Measurements from ENCODE around the gene IL12RB2. TPM values are rescaled to one million over a fixed set of nuclear protein-coding genes. Genes with fewer than 3 reads are reported as not detected.

The IL12RB2 gene
- total and polyA plus RNA-seq, 2 of the 13 experiments (the other 11 are each of a cell fraction or from before 2014, with no cell fraction given): not detected

DNA sequence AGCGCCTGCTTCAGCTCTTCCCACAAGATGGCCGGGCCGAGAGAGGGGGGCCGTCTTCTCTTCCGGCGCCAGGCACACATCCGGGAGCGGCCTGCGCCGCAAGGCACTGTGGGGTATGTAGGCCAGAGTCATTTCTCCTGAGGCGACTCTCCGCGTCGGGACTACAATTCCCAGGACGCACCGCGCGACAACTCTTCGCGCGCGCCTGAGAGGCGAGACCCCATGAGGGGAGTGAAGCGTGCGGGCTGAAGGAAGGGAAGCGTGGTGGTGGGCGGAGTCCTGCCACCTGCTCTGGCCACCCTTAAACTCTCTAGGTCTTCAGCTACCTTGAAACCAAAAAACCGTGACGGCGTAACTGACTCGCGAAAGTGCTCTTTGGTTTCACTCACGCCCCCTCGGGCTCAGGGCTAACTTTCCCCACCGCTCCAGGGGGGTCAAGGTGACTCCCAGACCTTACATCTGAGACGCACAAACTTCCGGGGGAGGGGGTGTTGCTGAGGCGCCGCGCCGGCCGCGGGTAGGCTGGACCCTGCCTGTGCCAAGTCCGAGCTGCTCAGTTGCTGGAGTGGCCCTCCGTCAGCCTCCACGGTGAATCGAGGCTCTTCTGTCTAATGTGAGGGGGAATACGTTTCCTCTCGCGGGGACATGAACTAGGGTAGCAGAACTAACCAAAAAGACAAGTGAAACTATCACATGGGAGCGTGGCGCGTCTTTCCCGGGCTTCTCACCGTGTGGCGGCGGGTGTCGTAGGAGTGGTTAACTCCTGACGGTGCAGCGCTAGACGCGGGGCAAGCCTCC, 122.9 kb downstream of the IL12RB2 start, which contains the start of gene SERBP1 (continued):
- TF ChIP-seq DMAP1 (CRISPR knock-in tag; IDR thresholded peaks at IDR 0.05): peak; percentile 82
- 0 out of 2 replicates have a peak, but pooled peaks have one; percentile 45 for TF ChIP-seq ZNF292 (CRISPR knock-in tag; IDR thresholded peaks at IDR 0.05; ENCODE audit: borderline replicate concordance, low read depth)
- peak; percentile 97 for TF ChIP-seq ZNF143 (CRISPR knock-in tag; IDR thresholded peaks at IDR 0.05)
- TF ChIP-seq ZNF552 (CRISPR knock-in tag; IDR thresholded peaks at IDR 0.05; ENCODE audit: borderline replicate concordance): no peak; the same call in 1 of the 2 replicates
- peak; percentile 57; the same call in 1 of the 2 replicates for TF ChIP-seq GLI4 (CRISPR knock-in tag; IDR thresholded peaks at IDR 0.05; ENCODE audit: borderline replicate concordance)
- 0 out of 2 replicates have a peak, but pooled peaks have one; percentile 9 for TF ChIP-seq TSC22D2 (CRISPR knock-in tag; IDR thresholded peaks at IDR 0.05; ENCODE audit: borderline replicate concordance)
- TF ChIP-seq ZNF7 (CRISPR knock-in tag; IDR thresholded peaks at IDR 0.05): no peak
- TF ChIP-seq NR1H2 (CRISPR knock-in tag; IDR thresholded peaks at IDR 0.05; ENCODE audit: borderline replicate concordance, low read depth): no peak
- TF ChIP-seq CBFB (CRISPR knock-in tag; IDR thresholded peaks at IDR 0.05): no peak; the same call in none of the 2 replicates
- peak; percentile 90 for TF ChIP-seq SAP130 (CRISPR knock-in tag; IDR thresholded peaks at IDR 0.05; ENCODE audit: low read depth)
- peak; percentile 74; the same call in 1 of the 2 replicates for TF ChIP-seq KDM2A (CRISPR knock-in tag; IDR thresholded peaks at IDR 0.05; ENCODE audit: borderline replicate concordance, low read depth)
- TF ChIP-seq ATF7 (IDR thresholded peaks at IDR 0.05): no peak
- TF ChIP-seq ATF7 (CRISPR knock-in tag; IDR thresholded peaks at IDR 0.05): no peak
- peak; percentile 24; the same call in 1 of the 2 replicates for TF ChIP-seq ELF4 (CRISPR knock-in tag; IDR thresholded peaks at IDR 0.05; ENCODE audit: borderline replicate concordance)
- TF ChIP-seq XBP1 (CRISPR knock-in tag; IDR thresholded peaks at IDR 0.05): no peak
- no peak for TF ChIP-seq RBM39 (IDR thresholded peaks at IDR 0.05; ENCODE audit: low read depth, low read length, poor library complexity, severe bottlenecking)
- TF ChIP-seq ONECUT2 (CRISPR knock-in tag; IDR thresholded peaks at IDR 0.05): no peak
- TF ChIP-seq KDM3A (CRISPR knock-in tag; IDR thresholded peaks at IDR 0.05; ENCODE audit: low read depth): no peak
- no peak for TF ChIP-seq ZMAT5 (CRISPR knock-in tag; IDR thresholded peaks at IDR 0.05; ENCODE audit: borderline replicate concordance, low read depth)
- TF ChIP-seq FOSL2 (CRISPR knock-in tag; IDR thresholded peaks at IDR 0.05): no peak
- TF ChIP-seq, protein P1, sequence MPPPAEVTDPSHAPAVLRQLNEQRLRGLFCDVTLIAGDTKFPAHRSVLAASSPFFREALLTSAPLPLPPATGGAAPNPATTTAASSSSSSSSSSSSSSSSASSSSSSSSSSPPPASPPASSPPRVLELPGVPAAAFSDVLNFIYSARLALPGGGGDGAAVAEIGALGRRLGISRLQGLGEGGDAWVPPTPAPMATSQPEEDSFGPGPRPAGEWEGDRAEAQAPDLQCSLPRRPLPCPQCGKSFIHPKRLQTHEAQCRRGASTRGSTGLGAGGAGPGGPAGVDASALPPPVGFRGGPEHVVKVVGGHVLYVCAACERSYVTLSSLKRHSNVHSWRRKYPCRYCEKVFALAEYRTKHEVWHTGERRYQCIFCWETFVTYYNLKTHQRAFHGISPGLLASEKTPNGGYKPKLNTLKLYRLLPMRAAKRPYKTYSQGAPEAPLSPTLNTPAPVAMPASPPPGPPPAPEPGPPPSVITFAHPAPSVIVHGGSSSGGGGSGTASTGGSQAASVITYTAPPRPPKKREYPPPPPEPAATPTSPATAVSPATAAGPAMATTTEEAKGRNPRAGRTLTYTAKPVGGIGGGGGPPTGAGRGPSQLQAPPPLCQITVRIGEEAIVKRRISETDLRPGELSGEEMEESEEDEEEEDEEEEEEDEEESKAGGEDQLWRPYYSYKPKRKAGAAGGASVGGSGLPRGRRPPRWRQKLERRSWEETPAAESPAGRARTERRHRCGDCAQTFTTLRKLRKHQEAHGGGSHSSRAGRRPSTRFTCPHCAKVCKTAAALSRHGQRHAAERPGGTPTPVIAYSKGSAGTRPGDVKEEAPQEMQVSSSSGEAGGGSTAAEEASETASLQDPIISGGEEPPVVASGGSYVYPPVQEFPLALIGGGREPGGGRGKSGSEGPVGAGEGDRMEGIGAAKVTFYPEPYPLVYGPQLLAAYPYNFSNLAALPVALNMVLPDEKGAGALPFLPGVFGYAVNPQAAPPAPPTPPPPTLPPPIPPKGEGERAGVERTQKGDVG (CRISPR knock-in tag; IDR thresholded peaks at IDR 0.05; ENCODE audit: borderline replicate concordance): no peak
- no peak for TF ChIP-seq ZNF207 (IDR thresholded peaks at IDR 0.05; ENCODE audit: borderline replicate concordance)
- TF ChIP-seq ZMYM4 (CRISPR knock-in tag; IDR thresholded peaks at IDR 0.05): no peak; the same call in 1 of the 2 replicates
- peak; percentile 71; the same call in 1 of the 2 replicates for TF ChIP-seq AHR (CRISPR knock-in tag; IDR thresholded peaks at IDR 0.05)
- TF ChIP-seq RARG (CRISPR knock-in tag; IDR thresholded peaks at IDR 0.05; ENCODE audit: low read depth): no peak
- peak; percentile 94 for TF ChIP-seq ASH2L (IDR thresholded peaks at IDR 0.05; ENCODE audit: insufficient read length, low read depth, low read length)
- peak; percentile 44; the same call in 1 of the 2 replicates for TF ChIP-seq FOXO1 (CRISPR knock-in tag; IDR thresholded peaks at IDR 0.05)
- peak; percentile 33; the same call in 1 of the 2 replicates for TF ChIP-seq KLF12 (CRISPR knock-in tag; IDR thresholded peaks at IDR 0.05; ENCODE audit: borderline replicate concordance)
- TF ChIP-seq ZNF20 (CRISPR knock-in tag; IDR thresholded peaks at IDR 0.05): peak; percentile 84
